ENCODE results near the gene HNRNPH2.

DNA sequence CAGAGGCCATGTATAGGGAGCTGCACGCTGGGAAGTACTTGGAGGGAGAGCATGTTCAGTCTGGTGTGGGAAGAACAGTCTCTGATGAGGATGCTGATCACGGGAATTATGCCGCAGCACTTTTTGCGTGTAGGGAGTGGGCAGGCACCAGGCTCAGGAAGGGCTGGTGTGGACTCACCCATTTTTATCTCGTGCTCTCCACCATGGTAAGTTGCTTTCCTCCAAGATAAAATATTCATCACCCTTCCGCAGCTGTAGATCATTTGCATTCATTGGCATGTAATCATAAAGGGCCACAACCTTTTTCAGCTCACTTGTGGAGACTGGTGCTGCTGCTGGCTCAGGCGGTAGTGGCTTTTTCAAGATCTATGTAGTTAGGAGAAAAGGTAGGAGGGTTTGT, 47.6 kb upstream of the HNRNPH2 start:
- TF ChIP-seq CTCF (conservative IDR thresholded peaks at IDR 0.05) (no peak), EZH2 (IDR thresholded peaks at IDR 0.05; ENCODE audit: low read depth) (no peak)

All from PC-9 (cell line).